ENCODE measurements around the gene NKX6-2.

GRCh38 chr10:132810807-132811700 is 25.1 kb upstream of the NKX6-2 start:
- TF ChIP-seq CTCF (IDR thresholded peaks at IDR 0.05; ENCODE audit: poor library complexity, severe bottlenecking) (no peak), RAD21 (conservative IDR thresholded peaks at IDR 0.05) (no peak), EZH2 (IDR thresholded peaks at IDR 0.05; ENCODE audit: borderline replicate concordance, insufficient read depth, low read length, poor library complexity, severe bottlenecking) (no peak), POLR2AphosphoS5 (IDR thresholded peaks at IDR 0.05) (no peak), MXI1 (conservative IDR thresholded peaks at IDR 0.05; ENCODE audit: poor library complexity, severe bottlenecking) (no peak), TAF1 (IDR thresholded peaks at IDR 0.05; ENCODE audit: low read depth) (no peak)
- TF ChIP-seq, protein P1, sequence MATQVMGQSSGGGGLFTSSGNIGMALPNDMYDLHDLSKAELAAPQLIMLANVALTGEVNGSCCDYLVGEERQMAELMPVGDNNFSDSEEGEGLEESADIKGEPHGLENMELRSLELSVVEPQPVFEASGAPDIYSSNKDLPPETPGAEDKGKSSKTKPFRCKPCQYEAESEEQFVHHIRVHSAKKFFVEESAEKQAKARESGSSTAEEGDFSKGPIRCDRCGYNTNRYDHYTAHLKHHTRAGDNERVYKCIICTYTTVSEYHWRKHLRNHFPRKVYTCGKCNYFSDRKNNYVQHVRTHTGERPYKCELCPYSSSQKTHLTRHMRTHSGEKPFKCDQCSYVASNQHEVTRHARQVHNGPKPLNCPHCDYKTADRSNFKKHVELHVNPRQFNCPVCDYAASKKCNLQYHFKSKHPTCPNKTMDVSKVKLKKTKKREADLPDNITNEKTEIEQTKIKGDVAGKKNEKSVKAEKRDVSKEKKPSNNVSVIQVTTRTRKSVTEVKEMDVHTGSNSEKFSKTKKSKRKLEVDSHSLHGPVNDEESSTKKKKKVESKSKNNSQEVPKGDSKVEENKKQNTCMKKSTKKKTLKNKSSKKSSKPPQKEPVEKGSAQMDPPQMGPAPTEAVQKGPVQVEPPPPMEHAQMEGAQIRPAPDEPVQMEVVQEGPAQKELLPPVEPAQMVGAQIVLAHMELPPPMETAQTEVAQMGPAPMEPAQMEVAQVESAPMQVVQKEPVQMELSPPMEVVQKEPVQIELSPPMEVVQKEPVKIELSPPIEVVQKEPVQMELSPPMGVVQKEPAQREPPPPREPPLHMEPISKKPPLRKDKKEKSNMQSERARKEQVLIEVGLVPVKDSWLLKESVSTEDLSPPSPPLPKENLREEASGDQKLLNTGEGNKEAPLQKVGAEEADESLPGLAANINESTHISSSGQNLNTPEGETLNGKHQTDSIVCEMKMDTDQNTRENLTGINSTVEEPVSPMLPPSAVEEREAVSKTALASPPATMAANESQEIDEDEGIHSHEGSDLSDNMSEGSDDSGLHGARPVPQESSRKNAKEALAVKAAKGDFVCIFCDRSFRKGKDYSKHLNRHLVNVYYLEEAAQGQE (IDR thresholded peaks at IDR 0.05; ENCODE audit: borderline replicate concordance): no peak
